Fibroblast of lung (primary cell): ENCODE measurements around the gene KLHL2. TPM values are rescaled to one million over a fixed set of nuclear protein-coding genes. Genes with fewer than 3 reads are reported as not detected.

ENCODE experiments used
- DNase-seq, 2 donors: peaks; one replicate each; pipeline versions ENCODE4 v3.0.0 to v3.0.0-alpha.2; 2010; ENCODE audit warnings: low read depth in 2 of 2
- H2AFZ ChIP-seq: 2 replicates; pipeline ENCODE4 v1.5.1; 2012; ENCODE audit warnings: low read length, control low read depth, inconsistent platforms
- H3K27ac ChIP-seq: 2 replicates; pipeline ENCODE4 v1.5.1; 2011; ENCODE audit warnings: low read length, control low read depth; ENCODE audit not compliant: insufficient read depth
- H3K27me3 ChIP-seq: 2 replicates; pipeline ENCODE4 v1.5.1; 2011; ENCODE audit warnings: mild to moderate bottlenecking, low read length; ENCODE audit not compliant: control insufficient read depth, insufficient read depth
- H3K36me3 ChIP-seq: 2 replicates; pipeline ENCODE4 v1.5.1; 2011; ENCODE audit warnings: low read length; ENCODE audit not compliant: control insufficient read depth, insufficient read depth
- H3K4me1 ChIP-seq: 2 replicates; pipeline ENCODE4 v1.5.1; 2011; ENCODE audit warnings: low read length; ENCODE audit not compliant: control insufficient read depth, insufficient read depth; ENCODE audit errors: extremely low read depth
- H3K4me2 ChIP-seq: 2 replicates; pipeline ENCODE4 v1.5.1; 2011; ENCODE audit warnings: low read length, control low read depth; ENCODE audit not compliant: insufficient read depth; ENCODE audit errors: extremely low read depth
- H3K4me3 ChIP-seq, 4 experiments: fragments of 200-600 bp in 1 of 4; sonication (generic) in 1 of 4; replicated peaks in 1 of 4; 2 replicates each; pipeline ENCODE4 v1.5.1; 2011 to 2016; ENCODE audit warnings: low read length in 4 of 4, low read depth in 3 of 4, mild to moderate bottlenecking in 3 of 4, control low read depth in 2 of 4, inconsistent platforms in 1 of 4, mixed read lengths in 1 of 4; ENCODE audit not compliant: insufficient read depth in 1 of 4; ENCODE audit errors: control extremely low read depth in 1 of 4
- H3K79me2 ChIP-seq: 2 replicates; pipeline ENCODE4 v1.5.1; 2012; ENCODE audit warnings: mild to moderate bottlenecking, low read length, inconsistent platforms; ENCODE audit not compliant: control insufficient read depth, insufficient read depth
- H3K9ac ChIP-seq: 2 replicates; pipeline ENCODE4 v1.5.1; 2011; ENCODE audit warnings: mild to moderate bottlenecking, low read length, control low read depth; ENCODE audit not compliant: insufficient read depth
- H3K9me3 ChIP-seq: 2 replicates; pipeline ENCODE4 v1.5.1; 2012; ENCODE audit warnings: low read depth, low read length; ENCODE audit not compliant: control insufficient read depth, insufficient read depth
- H4K20me1 ChIP-seq: 2 replicates; pipeline ENCODE4 v1.5.1; 2011; ENCODE audit warnings: low read length; ENCODE audit not compliant: control insufficient read depth, insufficient read depth; ENCODE audit errors: extremely low read depth
- EZH2 ChIP-seq: IDR thresholded peaks from 2 replicates; pipeline ENCODE4 v1.5.1; 2012; ENCODE audit warnings: low read length, control low read depth, mild to moderate bottlenecking; ENCODE audit errors: missing control alignments
- polyA plus RNA-seq, 2 donors: library from polyadenylated mRNA; depleted of rRNA in 1 of 2; stranded (reverse) in 1 of 2; unstranded in 1 of 2; fragments of >200 nt; gene quantifications; 2 replicates each; pipeline ENCODE4 v1.2.1, GENCODE V29; 2011 to 2012; ENCODE audit warnings: missing spikeins in 1 of 2
- total RNA-seq: library from RNA; depleted of rRNA; stranded (reverse); fragments of >200 nt; gene quantifications from 2 replicates; pipeline ENCODE4 v1.2.1, GENCODE V29; 2014
- TF ChIP-seq, protein P1 (sequence below), 2 donors: IDR thresholded peaks in 1 of 2; conservative IDR thresholded peaks in 1 of 2; 1 replicate in 1 of 2; 2 replicates in 1 of 2; pipeline ENCODE4 v1.5.1; 2011 to 2012; ENCODE audit warnings: low read length in 2 of 2, control low read depth in 1 of 2, inconsistent platforms in 1 of 2, low read depth in 1 of 2, mild to moderate bottlenecking in 1 of 2

KLHL2 gene
- total and polyA plus RNA-seq, 2 donors (not counting 1 experiment from before 2014, with no cell fraction given): 14.5 to 26.1 TPM

DNA sequence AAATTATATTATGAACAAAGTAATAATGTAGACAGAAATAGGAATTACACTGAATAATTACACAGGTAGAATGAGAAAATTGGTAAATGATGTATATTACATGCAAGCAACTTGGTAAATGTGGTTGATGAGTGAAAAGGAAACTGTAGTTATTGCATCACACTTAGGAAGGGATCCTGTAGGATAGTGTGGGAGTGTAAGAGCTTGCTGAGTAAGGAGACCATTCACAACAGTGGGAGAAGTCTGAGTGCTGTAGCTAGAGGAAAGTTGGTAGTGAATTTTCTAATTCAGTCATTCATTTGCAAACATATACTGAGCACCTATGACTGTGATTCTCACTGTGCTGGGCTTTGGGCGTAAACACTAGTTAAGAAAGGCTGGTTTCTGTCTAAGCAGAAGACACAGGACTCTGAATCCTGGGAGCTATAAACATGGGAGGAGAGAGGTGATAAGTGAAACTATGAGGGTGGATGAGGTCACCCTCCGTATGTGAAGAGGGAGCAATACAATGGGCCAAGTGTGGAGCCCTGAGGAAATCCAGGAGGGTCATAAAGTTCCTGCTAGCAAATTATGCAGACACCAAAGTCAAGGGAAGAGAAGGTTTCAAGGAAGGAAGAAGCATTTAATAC is 157.2 kb downstream of the KLHL2 start:
- Histone ChIP-seq H4K20me1 (no peaks in the 10 kb centered on the region), H3K36me3 (no peaks in the 10 kb centered on the region), H2AFZ (no peak overlapping the region), H3K9me3 (no peaks in the 10 kb centered on the region), H3K27ac (no peak overlapping the region), H3K9ac (no peak overlapping the region), H3K4me2 (no peak overlapping the region), H3K79me2 (no peaks in the 10 kb centered on the region), H3K4me1 (peaks cover 2% of the 10 kb centered on the region), H3K27me3 (no peaks in the 10 kb centered on the region), H3K4me3 (no peak overlapping the region)
- peak; percentile 34 to 36 for DNase-seq
- TF ChIP-seq EZH2: no peak
- TF ChIP-seq, protein P1, sequence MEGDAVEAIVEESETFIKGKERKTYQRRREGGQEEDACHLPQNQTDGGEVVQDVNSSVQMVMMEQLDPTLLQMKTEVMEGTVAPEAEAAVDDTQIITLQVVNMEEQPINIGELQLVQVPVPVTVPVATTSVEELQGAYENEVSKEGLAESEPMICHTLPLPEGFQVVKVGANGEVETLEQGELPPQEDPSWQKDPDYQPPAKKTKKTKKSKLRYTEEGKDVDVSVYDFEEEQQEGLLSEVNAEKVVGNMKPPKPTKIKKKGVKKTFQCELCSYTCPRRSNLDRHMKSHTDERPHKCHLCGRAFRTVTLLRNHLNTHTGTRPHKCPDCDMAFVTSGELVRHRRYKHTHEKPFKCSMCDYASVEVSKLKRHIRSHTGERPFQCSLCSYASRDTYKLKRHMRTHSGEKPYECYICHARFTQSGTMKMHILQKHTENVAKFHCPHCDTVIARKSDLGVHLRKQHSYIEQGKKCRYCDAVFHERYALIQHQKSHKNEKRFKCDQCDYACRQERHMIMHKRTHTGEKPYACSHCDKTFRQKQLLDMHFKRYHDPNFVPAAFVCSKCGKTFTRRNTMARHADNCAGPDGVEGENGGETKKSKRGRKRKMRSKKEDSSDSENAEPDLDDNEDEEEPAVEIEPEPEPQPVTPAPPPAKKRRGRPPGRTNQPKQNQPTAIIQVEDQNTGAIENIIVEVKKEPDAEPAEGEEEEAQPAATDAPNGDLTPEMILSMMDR (conservative IDR thresholded peaks at IDR 0.05 in 1 of 2, IDR thresholded peaks at IDR 0.05 in 1 of 2; ENCODE audit: low read depth in 1 of 2, low read length in 2 of 2): no peak

GRCh38 chr4:165367040-165367439 is 159.7 kb downstream of the KLHL2 start:
- no peaks in the 10 kb centered on the region for H3K9me3 ChIP-seq
- no peak overlapping the region for H2AFZ ChIP-seq
- no peak overlapping the region for H3K9ac ChIP-seq
- no peaks in the 10 kb centered on the region for H3K79me2 ChIP-seq
- H3K4me3 ChIP-seq: no peak overlapping the region
- H4K20me1 ChIP-seq: no peaks in the 10 kb centered on the region
- TF ChIP-seq, protein P1 (conservative IDR thresholded peaks at IDR 0.05 in 1 of 2, IDR thresholded peaks at IDR 0.05 in 1 of 2; ENCODE audit: low read depth in 1 of 2, low read length in 2 of 2): no peak
- TF ChIP-seq EZH2: no peak
- no peaks in the 10 kb centered on the region for H3K36me3 ChIP-seq
- no peak overlapping the region for H3K27ac ChIP-seq
- no peaks in the 10 kb centered on the region for H3K27me3 ChIP-seq
- no peak overlapping the region for H3K4me2 ChIP-seq
- DNase-seq: no peak
- no peaks in the 10 kb centered on the region for H3K4me1 ChIP-seq

DNA sequence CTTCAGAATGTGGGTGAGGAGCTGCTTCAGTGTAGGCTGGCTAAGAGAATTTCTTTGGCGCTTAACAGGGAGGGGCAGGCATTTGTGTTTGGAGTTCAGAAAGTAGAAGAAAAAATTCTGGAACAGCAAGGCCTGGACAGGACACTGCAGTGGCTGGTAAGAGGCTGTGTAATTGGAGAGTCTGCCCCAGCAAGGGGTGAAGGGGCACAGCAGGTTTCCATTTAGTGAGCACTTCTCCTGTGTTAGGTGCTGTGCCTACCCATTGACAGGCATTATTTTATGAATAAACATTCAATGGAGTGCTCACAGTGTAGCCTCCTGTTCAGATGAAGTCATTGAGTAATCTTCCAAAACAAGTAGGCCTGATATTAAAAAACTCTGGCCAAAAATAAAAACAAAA is 160.8 kb downstream of the KLHL2 start:
- H3K9ac ChIP-seq: no peak overlapping the region
- H3K4me1 ChIP-seq: no peaks in the 10 kb centered on the region
- H3K36me3 ChIP-seq: no peaks in the 10 kb centered on the region
- no peak for DNase-seq
- H3K79me2 ChIP-seq: no peaks in the 10 kb centered on the region
- no peak overlapping the region for H3K27ac ChIP-seq
- H3K27me3 ChIP-seq: no peaks in the 10 kb centered on the region
- TF ChIP-seq, protein P1 (conservative IDR thresholded peaks at IDR 0.05 in 1 of 2, IDR thresholded peaks at IDR 0.05 in 1 of 2; ENCODE audit: low read depth in 1 of 2, low read length in 2 of 2): no peak
- no peak for TF ChIP-seq EZH2
- no peak overlapping the region for H3K4me2 ChIP-seq
- no peaks in the 10 kb centered on the region for H4K20me1 ChIP-seq
- H3K9me3 ChIP-seq: no peaks in the 10 kb centered on the region
- no peak overlapping the region for H2AFZ ChIP-seq
- H3K4me3 ChIP-seq: no peak overlapping the region
